CD4-positive, alpha-beta T cell treated with Interleukin-12 subunit alpha and Interleukin-12 subunit beta, for 1 hour (primary cell): ENCODE results near the gene CC2D2A.
"Not testable (repeated sequence)": the region's sequence is repeated elsewhere in the genome, so short reads cannot be mapped to it uniquely, and the experiment has no call there.

Experiments
- DNase-seq: peaks from one replicate; pipeline ENCODE4 v3.0.0-alpha.2; 2020

Gene CC2D2A

GRCh38 chr4:15470128-15470475 lies 420 bp downstream of the CC2D2A start:
- no peak for DNase-seq

- no peak for DNase-seq
Measured at GRCh38 chr4:15476396-15476795, 6.7 kb downstream of the CC2D2A start.

- DNase-seq: no peak
Measured at GRCh38 chr4:15478724-15479088, 9.0 kb downstream of the CC2D2A start.

GRCh38 chr4:15479089-15479912 lies 9.6 kb downstream of the CC2D2A start:
- DNase-seq: peak; percentile 19

GRCh38 chr4:15479913-15480185 lies 10.2 kb downstream of the CC2D2A start:
- no peak for DNase-seq

- DNase-seq: no peak
Measured at GRCh38 chr4:15481961-15482745, 12.5 kb downstream of the CC2D2A start.

GRCh38 chr4:15482842-15483241 lies 13.2 kb downstream of the CC2D2A start:
- DNase-seq: no peak

GRCh38 chr4:15488136-15488535 lies 18.5 kb downstream of the CC2D2A start:
- DNase-seq: no peak

- no peak for DNase-seq
Measured at GRCh38 chr4:15488658-15489470, 19.2 kb downstream of the CC2D2A start.

- no peak for DNase-seq
Measured at GRCh38 chr4:15489551-15489950, 19.9 kb downstream of the CC2D2A start.

GRCh38 chr4:15493411-15493810 lies 23.7 kb downstream of the CC2D2A start:
- no peak for DNase-seq

GRCh38 chr4:15495621-15496020 lies 25.9 kb downstream of the CC2D2A start:
- DNase-seq: no peak

- DNase-seq: no peak
Measured at GRCh38 chr4:15498356-15498755, 28.7 kb downstream of the CC2D2A start.

GRCh38 chr4:15500701-15501100 lies 31.0 kb downstream of the CC2D2A start:
- no peak for DNase-seq

GRCh38 chr4:15501941-15502340 lies 32.3 kb downstream of the CC2D2A start:
- no peak for DNase-seq

GRCh38 chr4:15502384-15502783 lies 32.7 kb downstream of the CC2D2A start:
- no peak for DNase-seq

- no peak for DNase-seq
Measured at GRCh38 chr4:15504041-15504440, 34.4 kb downstream of the CC2D2A start.

GRCh38 chr4:15506464-15506863 lies 36.8 kb downstream of the CC2D2A start:
- DNase-seq: no peak

GRCh38 chr4:15507679-15508078 lies 38.0 kb downstream of the CC2D2A start:
- no peak for DNase-seq

- DNase-seq: no peak
Measured at GRCh38 chr4:15510961-15511360, 41.3 kb downstream of the CC2D2A start.

- no peak for DNase-seq
Measured at GRCh38 chr4:15513545-15513944, 43.9 kb downstream of the CC2D2A start.

GRCh38 chr4:15515106-15515505 lies 45.4 kb downstream of the CC2D2A start:
- DNase-seq: no peak

GRCh38 chr4:15516494-15516893 lies 46.8 kb downstream of the CC2D2A start:
- no peak for DNase-seq

- not testable (repeated sequence) for DNase-seq
Measured at GRCh38 chr4:15517681-15518080, 48.0 kb downstream of the CC2D2A start.
